GM12878 (cell line): Measurements from ENCODE around the gene CCR7. TPM values are rescaled to one million over a fixed set of nuclear protein-coding genes. Genes with fewer than 3 reads are reported as not detected.

Source experiments
- ATF7 ChIP-seq: fragments of 450-650 bp; IDR thresholded peaks from 2 replicates; pipeline ENCODE4 v1.6.1; 2016; ENCODE audit warnings: low read depth, mild to moderate bottlenecking
- EZH2 ChIP-seq: IDR thresholded peaks from 2 replicates; pipeline ENCODE4 v1.6.1; 2012; ENCODE audit warnings: low read depth, mild to moderate bottlenecking, control low read depth, inconsistent platforms, low read length, borderline replicate concordance; ENCODE audit not compliant: control insufficient read depth
- GABPA ChIP-seq: IDR thresholded peaks from 2 replicates; pipeline ENCODE4 v1.6.1; 2014; ENCODE audit warnings: antibody characterized with exemption, low read depth, mild to moderate bottlenecking, inconsistent platforms
- IKZF2 ChIP-seq, 2 experiments: fragments of 450-650 bp; IDR thresholded peaks; 2 replicates each; pipeline ENCODE4 v1.6.1; 2017; ENCODE audit warnings: mild to moderate bottlenecking in 2 of 2, moderate library complexity in 2 of 2
- MEF2A ChIP-seq: IDR thresholded peaks from 2 replicates; pipeline ENCODE4 v1.6.1; 2011; ENCODE audit warnings: low read depth, mild to moderate bottlenecking, low read length, moderate library complexity; ENCODE audit not compliant: insufficient read depth
- PAX8 ChIP-seq: fragments of 450-650 bp; IDR thresholded peaks from 2 replicates; pipeline ENCODE4 v1.6.1; 2017; ENCODE audit warnings: mild to moderate bottlenecking, moderate library complexity
- SMAD5 ChIP-seq: IDR thresholded peaks from 2 replicates; pipeline ENCODE4 v1.6.1; 2016; ENCODE audit warnings: antibody characterized with exemption, low read depth
- SMARCA5 ChIP-seq: fragments of 450-650 bp; IDR thresholded peaks from 2 replicates; pipeline ENCODE4 v1.6.1; 2017; ENCODE audit warnings: mild to moderate bottlenecking
- SREBF2 ChIP-seq: IDR thresholded peaks from 2 replicates; pipeline ENCODE4 v1.6.1; 2012; ENCODE audit warnings: mild to moderate bottlenecking, low read length
- STAT3 ChIP-seq: IDR thresholded peaks from 2 replicates; pipeline ENCODE4 v1.6.1; 2011; ENCODE audit warnings: low read depth, low read length, improper control_type of control experiment
- ZNF384 ChIP-seq: IDR thresholded peaks from 2 replicates; pipeline ENCODE4 v1.6.1; 2012; ENCODE audit warnings: low read depth, mild to moderate bottlenecking, low read length, improper control_type of control experiment, borderline replicate concordance
- polyA plus RNA-seq, 11 experiments: library from polyadenylated mRNA; depleted of rRNA in 4 of 11; unstranded in 6 of 11; stranded (reverse) in 5 of 11; fragments of >200 nt; fragmentation: Nextera tagmentation in 4 of 11; fragmentation: Illumina TruSeq in 1 of 11; extraction: Ambion mirVana in 4 of 11; extraction: Trizol in 1 of 11; gene quantifications; 1 replicate in 1 of 11; 2 replicates in 10 of 11; pipeline versions ENCODE4 v1.2.1 to v1.2.3, GENCODE V29; 2011 to 2016; ENCODE audit warnings: inconsistent platforms in 2 of 11, missing spikeins in 2 of 11, low read depth in 1 of 11
- total RNA-seq, 4 experiments: library from RNA; depleted of rRNA in 3 of 4; stranded (reverse); fragments of >200 nt in 3 of 4; fragmentation: Illumina TruSeq in 1 of 4; extraction: Trizol in 1 of 4; gene quantifications; 2 replicates each; pipeline versions ENCODE4 v1.2.1 to v1.2.3, GENCODE V29; 2013 to 2021
- TF ChIP-seq, protein P1 (sequence below): fragments of 450-650 bp; IDR thresholded peaks from 2 replicates; pipeline ENCODE4 v1.6.1; 2017; ENCODE audit warnings: mild to moderate bottlenecking, low read depth, inconsistent platforms; ENCODE audit not compliant: poor library complexity, severe bottlenecking
- TF ChIP-seq, protein P2 (sequence below): fragments of 450-650 bp; IDR thresholded peaks from 2 replicates; pipeline ENCODE4 v1.6.1; 2016; ENCODE audit warnings: mild to moderate bottlenecking
- TF ChIP-seq, protein P3 (sequence below): fragments of 450-650 bp; IDR thresholded peaks from 2 replicates; pipeline ENCODE4 v1.6.1; 2017; ENCODE audit warnings: antibody characterized with exemption, mild to moderate bottlenecking, moderate library complexity
- TF ChIP-seq, protein P4 (sequence below): IDR thresholded peaks from 2 replicates; pipeline ENCODE4 v1.6.1; 2012; ENCODE audit warnings: improper control_type of control experiment, low read depth, low read length; ENCODE audit not compliant: insufficient replicate concordance

CCR7 gene
- total and polyA plus RNA-seq, 10 of the 15 experiments (the other 5 are each of a cell fraction or from before 2014, with no cell fraction given), result 131 to 1,171 (median 260) TPM

DNA sequence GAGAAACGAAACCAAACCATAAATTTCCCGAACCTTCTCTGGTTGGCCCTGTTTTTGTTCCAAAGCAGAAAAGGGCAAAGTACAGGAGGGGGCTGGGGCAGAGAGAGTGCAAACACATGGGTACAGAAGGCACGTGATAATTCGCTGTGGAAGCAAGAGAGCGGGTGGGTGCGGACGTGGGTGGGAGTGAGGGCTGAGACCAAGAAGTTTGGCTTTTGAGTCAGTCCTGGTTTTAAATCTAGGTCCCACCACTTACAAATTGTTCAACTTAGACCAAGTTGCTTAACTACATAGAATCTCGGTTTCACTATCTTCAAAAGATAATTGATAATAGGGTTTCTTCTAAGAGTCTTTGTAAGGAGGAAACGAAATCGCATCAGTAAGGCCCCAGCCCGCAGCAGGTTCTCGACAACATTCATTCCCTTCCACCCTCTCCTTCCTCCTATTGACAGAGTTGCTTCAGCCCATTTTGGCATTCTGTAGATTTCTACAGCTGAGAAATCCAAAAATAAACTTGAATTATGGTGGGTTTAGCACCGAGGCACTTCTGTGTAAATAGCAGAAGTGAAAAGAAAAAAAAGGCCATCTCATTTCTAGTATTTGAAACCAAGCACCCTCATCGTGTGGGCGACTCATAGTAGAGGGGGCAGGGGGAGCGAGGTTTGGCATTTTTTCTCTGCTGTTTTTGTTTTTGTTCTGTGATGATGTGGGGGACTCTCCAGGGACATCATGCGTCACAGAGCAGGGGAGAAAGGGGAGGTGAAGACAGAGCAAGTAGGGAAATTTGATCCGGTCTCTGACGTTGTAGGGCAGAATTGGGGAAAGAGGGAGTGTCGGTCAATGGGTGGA is 33.6 kb upstream of the CCR7 start (continued):
- TF ChIP-seq EZH2 (no peak), ZNF384 (peak; percentile 97), SMAD5 (no peak), GABPA (peak; percentile 63; the same call in 1 of the 2 replicates), SMARCA5 (no peak), IKZF2 (IDR thresholded peaks at IDR 0.05) (peak; percentile 98 to 99), STAT3 (peak; percentile 23; the same call in 1 of the 2 replicates), MEF2A (peak; percentile 100), SREBF2 (peak; percentile 54; the same call in 1 of the 2 replicates), ATF7 (peak; percentile 95), PAX8 (no peak)
- TF ChIP-seq, protein P1, sequence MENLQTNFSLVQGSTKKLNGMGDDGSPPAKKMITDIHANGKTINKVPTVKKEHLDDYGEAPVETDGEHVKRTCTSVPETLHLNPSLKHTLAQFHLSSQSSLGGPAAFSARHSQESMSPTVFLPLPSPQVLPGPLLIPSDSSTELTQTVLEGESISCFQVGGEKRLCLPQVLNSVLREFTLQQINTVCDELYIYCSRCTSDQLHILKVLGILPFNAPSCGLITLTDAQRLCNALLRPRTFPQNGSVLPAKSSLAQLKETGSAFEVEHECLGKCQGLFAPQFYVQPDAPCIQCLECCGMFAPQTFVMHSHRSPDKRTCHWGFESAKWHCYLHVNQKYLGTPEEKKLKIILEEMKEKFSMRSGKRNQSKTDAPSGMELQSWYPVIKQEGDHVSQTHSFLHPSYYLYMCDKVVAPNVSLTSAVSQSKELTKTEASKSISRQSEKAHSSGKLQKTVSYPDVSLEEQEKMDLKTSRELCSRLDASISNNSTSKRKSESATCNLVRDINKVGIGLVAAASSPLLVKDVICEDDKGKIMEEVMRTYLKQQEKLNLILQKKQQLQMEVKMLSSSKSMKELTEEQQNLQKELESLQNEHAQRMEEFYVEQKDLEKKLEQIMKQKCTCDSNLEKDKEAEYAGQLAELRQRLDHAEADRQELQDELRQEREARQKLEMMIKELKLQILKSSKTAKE, result peak; percentile 98
- TF ChIP-seq, protein P2, sequence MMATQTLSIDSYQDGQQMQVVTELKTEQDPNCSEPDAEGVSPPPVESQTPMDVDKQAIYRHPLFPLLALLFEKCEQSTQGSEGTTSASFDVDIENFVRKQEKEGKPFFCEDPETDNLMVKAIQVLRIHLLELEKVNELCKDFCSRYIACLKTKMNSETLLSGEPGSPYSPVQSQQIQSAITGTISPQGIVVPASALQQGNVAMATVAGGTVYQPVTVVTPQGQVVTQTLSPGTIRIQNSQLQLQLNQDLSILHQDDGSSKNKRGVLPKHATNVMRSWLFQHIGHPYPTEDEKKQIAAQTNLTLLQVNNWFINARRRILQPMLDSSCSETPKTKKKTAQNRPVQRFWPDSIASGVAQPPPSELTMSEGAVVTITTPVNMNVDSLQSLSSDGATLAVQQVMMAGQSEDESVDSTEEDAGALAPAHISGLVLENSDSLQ, result peak; percentile 86
- TF ChIP-seq, protein P3, sequence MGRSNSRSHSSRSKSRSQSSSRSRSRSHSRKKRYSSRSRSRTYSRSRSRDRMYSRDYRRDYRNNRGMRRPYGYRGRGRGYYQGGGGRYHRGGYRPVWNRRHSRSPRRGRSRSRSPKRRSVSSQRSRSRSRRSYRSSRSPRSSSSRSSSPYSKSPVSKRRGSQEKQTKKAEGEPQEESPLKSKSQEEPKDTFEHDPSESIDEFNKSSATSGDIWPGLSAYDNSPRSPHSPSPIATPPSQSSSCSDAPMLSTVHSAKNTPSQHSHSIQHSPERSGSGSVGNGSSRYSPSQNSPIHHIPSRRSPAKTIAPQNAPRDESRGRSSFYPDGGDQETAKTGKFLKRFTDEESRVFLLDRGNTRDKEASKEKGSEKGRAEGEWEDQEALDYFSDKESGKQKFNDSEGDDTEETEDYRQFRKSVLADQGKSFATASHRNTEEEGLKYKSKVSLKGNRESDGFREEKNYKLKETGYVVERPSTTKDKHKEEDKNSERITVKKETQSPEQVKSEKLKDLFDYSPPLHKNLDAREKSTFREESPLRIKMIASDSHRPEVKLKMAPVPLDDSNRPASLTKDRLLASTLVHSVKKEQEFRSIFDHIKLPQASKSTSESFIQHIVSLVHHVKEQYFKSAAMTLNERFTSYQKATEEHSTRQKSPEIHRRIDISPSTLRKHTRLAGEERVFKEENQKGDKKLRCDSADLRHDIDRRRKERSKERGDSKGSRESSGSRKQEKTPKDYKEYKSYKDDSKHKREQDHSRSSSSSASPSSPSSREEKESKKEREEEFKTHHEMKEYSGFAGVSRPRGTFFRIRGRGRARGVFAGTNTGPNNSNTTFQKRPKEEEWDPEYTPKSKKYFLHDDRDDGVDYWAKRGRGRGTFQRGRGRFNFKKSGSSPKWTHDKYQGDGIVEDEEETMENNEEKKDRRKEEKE, result no peak
- TF ChIP-seq, protein P4, sequence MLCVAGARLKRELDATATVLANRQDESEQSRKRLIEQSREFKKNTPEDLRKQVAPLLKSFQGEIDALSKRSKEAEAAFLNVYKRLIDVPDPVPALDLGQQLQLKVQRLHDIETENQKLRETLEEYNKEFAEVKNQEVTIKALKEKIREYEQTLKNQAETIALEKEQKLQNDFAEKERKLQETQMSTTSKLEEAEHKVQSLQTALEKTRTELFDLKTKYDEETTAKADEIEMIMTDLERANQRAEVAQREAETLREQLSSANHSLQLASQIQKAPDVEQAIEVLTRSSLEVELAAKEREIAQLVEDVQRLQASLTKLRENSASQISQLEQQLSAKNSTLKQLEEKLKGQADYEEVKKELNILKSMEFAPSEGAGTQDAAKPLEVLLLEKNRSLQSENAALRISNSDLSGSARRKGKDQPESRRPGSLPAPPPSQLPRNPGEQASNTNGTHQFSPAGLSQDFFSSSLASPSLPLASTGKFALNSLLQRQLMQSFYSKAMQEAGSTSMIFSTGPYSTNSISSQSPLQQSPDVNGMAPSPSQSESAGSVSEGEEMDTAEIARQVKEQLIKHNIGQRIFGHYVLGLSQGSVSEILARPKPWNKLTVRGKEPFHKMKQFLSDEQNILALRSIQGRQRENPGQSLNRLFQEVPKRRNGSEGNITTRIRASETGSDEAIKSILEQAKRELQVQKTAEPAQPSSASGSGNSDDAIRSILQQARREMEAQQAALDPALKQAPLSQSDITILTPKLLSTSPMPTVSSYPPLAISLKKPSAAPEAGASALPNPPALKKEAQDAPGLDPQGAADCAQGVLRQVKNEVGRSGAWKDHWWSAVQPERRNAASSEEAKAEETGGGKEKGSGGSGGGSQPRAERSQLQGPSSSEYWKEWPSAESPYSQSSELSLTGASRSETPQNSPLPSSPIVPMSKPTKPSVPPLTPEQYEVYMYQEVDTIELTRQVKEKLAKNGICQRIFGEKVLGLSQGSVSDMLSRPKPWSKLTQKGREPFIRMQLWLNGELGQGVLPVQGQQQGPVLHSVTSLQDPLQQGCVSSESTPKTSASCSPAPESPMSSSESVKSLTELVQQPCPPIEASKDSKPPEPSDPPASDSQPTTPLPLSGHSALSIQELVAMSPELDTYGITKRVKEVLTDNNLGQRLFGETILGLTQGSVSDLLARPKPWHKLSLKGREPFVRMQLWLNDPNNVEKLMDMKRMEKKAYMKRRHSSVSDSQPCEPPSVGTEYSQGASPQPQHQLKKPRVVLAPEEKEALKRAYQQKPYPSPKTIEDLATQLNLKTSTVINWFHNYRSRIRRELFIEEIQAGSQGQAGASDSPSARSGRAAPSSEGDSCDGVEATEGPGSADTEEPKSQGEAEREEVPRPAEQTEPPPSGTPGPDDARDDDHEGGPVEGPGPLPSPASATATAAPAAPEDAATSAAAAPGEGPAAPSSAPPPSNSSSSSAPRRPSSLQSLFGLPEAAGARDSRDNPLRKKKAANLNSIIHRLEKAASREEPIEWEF, result peak; percentile 95
